ENCODE measurements around the gene FRMD3.

The FRMD3 gene

DNA sequence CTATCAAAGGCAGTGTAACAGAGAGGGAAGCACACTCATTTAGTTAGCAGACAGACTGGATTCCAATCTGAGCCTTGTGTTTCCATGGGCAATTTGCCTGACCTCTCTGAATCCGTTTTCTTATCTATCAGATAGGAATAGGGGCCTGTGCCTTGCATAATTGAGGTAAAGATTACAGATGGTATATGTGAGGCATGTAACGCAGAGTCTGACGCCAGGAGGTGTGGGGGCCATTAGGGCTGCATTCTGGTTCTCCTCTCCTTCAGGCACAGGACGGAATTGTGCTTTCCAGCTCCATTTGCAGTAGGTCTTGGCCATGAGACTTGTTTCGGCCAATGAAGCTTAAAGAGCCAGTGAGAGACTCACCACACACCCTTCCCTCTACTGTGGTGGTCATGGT, 97.6 kb downstream of the FRMD3 start:
- TF ChIP-seq, protein P1, sequence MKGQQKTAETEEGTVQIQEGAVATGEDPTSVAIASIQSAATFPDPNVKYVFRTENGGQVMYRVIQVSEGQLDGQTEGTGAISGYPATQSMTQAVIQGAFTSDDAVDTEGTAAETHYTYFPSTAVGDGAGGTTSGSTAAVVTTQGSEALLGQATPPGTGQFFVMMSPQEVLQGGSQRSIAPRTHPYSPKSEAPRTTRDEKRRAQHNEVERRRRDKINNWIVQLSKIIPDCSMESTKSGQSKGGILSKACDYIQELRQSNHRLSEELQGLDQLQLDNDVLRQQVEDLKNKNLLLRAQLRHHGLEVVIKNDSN (IDR thresholded peaks at IDR 0.05), result no peak
- no peak for TF ChIP-seq TAF1 (IDR thresholded peaks at IDR 0.05; ENCODE audit: low read depth)
- TF ChIP-seq EP300 (IDR thresholded peaks at IDR 0.05; ENCODE audit: borderline replicate concordance), result no peak
- TF ChIP-seq, protein P2, sequence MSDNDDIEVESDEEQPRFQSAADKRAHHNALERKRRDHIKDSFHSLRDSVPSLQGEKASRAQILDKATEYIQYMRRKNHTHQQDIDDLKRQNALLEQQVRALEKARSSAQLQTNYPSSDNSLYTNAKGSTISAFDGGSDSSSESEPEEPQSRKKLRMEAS (IDR thresholded peaks at IDR 0.05), result no peak
- no peak for TF ChIP-seq ZBTB7A (IDR thresholded peaks at IDR 0.05; ENCODE audit: low read depth)
- TF ChIP-seq TCF12 (IDR thresholded peaks at IDR 0.05; ENCODE audit: low read depth), result no peak
- no peak for TF ChIP-seq CREB1 (IDR thresholded peaks at IDR 0.05; ENCODE audit: low read depth)
- TF ChIP-seq TEAD4 (IDR thresholded peaks at IDR 0.05), result no peak

DNA sequence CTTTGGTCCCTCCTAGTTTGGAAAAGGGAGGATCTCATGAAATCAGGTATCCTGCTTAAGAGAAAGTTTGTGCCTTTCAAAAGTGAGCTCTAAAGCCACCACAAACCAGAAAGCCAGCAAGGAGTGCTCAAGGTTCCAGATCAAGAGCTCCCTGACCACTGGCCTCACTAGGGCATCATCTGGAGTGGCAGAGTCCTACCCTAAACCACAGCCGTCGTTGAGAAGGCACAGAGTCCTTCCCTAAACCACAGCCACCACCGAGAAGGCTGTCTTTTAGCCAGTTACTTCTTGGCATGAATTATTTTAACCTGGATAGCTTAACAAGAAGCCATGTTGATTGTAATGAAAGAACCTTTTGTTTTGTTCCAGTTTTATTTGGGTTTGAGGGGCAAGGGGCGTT, 102.9 kb downstream of the FRMD3 start:
- TF ChIP-seq, protein P3, sequence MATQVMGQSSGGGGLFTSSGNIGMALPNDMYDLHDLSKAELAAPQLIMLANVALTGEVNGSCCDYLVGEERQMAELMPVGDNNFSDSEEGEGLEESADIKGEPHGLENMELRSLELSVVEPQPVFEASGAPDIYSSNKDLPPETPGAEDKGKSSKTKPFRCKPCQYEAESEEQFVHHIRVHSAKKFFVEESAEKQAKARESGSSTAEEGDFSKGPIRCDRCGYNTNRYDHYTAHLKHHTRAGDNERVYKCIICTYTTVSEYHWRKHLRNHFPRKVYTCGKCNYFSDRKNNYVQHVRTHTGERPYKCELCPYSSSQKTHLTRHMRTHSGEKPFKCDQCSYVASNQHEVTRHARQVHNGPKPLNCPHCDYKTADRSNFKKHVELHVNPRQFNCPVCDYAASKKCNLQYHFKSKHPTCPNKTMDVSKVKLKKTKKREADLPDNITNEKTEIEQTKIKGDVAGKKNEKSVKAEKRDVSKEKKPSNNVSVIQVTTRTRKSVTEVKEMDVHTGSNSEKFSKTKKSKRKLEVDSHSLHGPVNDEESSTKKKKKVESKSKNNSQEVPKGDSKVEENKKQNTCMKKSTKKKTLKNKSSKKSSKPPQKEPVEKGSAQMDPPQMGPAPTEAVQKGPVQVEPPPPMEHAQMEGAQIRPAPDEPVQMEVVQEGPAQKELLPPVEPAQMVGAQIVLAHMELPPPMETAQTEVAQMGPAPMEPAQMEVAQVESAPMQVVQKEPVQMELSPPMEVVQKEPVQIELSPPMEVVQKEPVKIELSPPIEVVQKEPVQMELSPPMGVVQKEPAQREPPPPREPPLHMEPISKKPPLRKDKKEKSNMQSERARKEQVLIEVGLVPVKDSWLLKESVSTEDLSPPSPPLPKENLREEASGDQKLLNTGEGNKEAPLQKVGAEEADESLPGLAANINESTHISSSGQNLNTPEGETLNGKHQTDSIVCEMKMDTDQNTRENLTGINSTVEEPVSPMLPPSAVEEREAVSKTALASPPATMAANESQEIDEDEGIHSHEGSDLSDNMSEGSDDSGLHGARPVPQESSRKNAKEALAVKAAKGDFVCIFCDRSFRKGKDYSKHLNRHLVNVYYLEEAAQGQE (IDR thresholded peaks at IDR 0.05; ENCODE audit: low read depth), result no peak
- TF ChIP-seq EGR1 (IDR thresholded peaks at IDR 0.05), result no peak
- no peak for TF ChIP-seq CEBPB (IDR thresholded peaks at IDR 0.05)
- TF ChIP-seq, protein P2 (IDR thresholded peaks at IDR 0.05), result no peak
- no peak for TF ChIP-seq TCF12 (IDR thresholded peaks at IDR 0.05; ENCODE audit: low read depth)
- no peak for TF ChIP-seq TEAD4 (IDR thresholded peaks at IDR 0.05)
- TF ChIP-seq, protein P1 (IDR thresholded peaks at IDR 0.05), result no peak
- TF ChIP-seq YY1 (IDR thresholded peaks at IDR 0.05; ENCODE audit: low read depth), result no peak
- TF ChIP-seq ZBTB7A (IDR thresholded peaks at IDR 0.05; ENCODE audit: low read depth), result no peak
- no peak for TF ChIP-seq CREB1 (IDR thresholded peaks at IDR 0.05; ENCODE audit: low read depth)
- no peak for TF ChIP-seq EP300 (IDR thresholded peaks at IDR 0.05; ENCODE audit: borderline replicate concordance)
- TF ChIP-seq NFIC (IDR thresholded peaks at IDR 0.05), result no peak
- no peak for TF ChIP-seq RAD21 (IDR thresholded peaks at IDR 0.05; ENCODE audit: low read depth)
- TF ChIP-seq FOXM1 (IDR thresholded peaks at IDR 0.05; ENCODE audit: borderline replicate concordance, low read depth), result no peak
- no peak for TF ChIP-seq TAF1 (IDR thresholded peaks at IDR 0.05; ENCODE audit: low read depth)

DNA sequence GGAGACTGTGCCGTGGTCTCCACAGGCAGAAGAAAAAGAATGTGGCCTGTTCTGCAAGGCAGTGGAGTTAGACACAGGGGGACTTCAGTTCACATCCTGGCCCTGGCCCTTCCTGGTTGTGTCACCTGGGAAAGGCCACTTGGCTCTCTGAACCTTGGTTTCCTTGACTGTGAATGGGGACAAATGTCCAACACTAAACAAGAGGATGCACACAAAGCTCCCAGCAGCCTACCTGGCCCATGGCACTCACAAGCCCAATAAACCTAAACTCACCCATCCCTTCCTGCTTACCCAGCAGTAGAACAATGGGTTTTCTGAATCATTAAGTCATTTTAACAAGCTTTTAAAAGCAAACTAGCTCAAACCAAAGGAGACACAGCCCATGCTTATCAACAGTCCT, 103.9 kb downstream of the FRMD3 start:
- TF ChIP-seq YY1 (IDR thresholded peaks at IDR 0.05; ENCODE audit: low read depth) (no peak), RAD21 (IDR thresholded peaks at IDR 0.05; ENCODE audit: low read depth) (no peak), CREB1 (IDR thresholded peaks at IDR 0.05; ENCODE audit: low read depth) (no peak)
- TF ChIP-seq, protein P2 (IDR thresholded peaks at IDR 0.05), result no peak

DNA sequence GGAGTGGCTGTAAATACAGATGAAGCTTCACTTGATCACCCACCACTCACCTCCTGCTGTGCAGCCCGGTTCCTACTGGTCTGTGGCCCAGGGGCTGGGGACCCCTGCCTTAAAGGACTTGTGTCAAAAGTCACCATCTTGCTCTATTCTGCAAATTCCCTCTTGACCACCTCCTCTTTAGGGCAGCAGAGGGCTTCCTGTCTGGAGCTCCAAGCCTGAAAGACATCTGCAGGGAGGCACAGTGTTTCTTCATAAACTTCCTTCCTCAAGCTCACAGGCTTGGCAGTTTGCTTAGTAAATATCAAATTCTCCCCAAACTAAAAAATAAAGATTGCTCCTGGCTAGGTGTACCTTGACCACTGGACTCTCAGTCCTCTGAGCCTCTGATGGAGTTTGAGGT, 104.4 kb downstream of the FRMD3 start:
- TF ChIP-seq, protein P3 (IDR thresholded peaks at IDR 0.05; ENCODE audit: low read depth), result no peak
- no peak for TF ChIP-seq YY1 (IDR thresholded peaks at IDR 0.05; ENCODE audit: low read depth)

DNA sequence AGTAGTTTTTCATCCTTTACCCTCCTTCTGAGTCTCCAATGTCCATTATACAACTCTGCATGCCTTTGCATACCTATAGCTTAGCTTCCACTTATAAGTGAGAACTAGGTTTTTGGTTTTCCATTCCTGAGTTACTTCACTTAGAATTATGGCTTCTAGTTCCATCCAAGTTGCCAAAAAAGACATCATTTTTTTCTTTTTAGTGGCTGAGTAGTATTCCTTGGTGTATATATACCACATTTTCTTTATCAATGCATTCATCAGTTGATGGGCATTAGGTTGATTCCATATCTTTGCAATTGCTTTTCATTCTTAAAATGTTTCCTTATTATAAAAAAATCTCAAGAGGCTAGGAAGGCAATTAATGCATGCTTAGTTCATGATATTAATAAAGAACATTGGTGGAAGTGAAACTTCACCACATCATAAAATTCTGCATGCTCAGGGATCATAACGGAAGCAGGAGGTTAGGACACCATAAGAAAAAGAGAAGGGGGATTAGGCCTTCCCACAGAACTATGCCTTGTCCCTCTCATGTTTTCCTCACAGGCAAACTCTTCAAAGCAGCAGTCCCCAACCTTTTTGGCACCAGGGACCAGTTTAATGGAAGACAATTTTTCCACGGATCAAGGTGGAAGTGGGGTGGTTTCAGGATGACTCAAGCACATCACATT, 105.2 kb downstream of the FRMD3 start:
- TF ChIP-seq, protein P2 (IDR thresholded peaks at IDR 0.05), result no peak
- TF ChIP-seq CEBPB (IDR thresholded peaks at IDR 0.05) (no peak), YY1 (IDR thresholded peaks at IDR 0.05; ENCODE audit: low read depth) (no peak), TEAD4 (IDR thresholded peaks at IDR 0.05) (no peak), EGR1 (IDR thresholded peaks at IDR 0.05) (no peak), EP300 (IDR thresholded peaks at IDR 0.05; ENCODE audit: borderline replicate concordance) (no peak), TAF1 (IDR thresholded peaks at IDR 0.05; ENCODE audit: low read depth) (no peak), FOXM1 (IDR thresholded peaks at IDR 0.05; ENCODE audit: borderline replicate concordance, low read depth) (no peak), ZBTB7A (IDR thresholded peaks at IDR 0.05; ENCODE audit: low read depth) (no peak), TCF12 (IDR thresholded peaks at IDR 0.05; ENCODE audit: low read depth) (no peak), RAD21 (IDR thresholded peaks at IDR 0.05; ENCODE audit: low read depth) (no peak), NFIC (IDR thresholded peaks at IDR 0.05) (no peak), CREB1 (IDR thresholded peaks at IDR 0.05; ENCODE audit: low read depth) (no peak)
- TF ChIP-seq, protein P3 (IDR thresholded peaks at IDR 0.05; ENCODE audit: low read depth), result no peak
- TF ChIP-seq, protein P1 (IDR thresholded peaks at IDR 0.05), result no peak
